H1 (cell line): ENCODE results near the gene TJP3. TPM values are rescaled to one million over a fixed set of nuclear protein-coding genes. Genes with fewer than 3 reads are reported as not detected.

Source experiments
- CTCF ChIA-PET: fragments of 300-600 bp; sonication (Branson Sonifier 250); formaldehyde crosslinking; loops from one replicate; lab custom pipeline; 2021; ENCODE audit not compliant: partially characterized antibody; lab: Charles Lee
- POLR2A ChIA-PET: fragments of 300-600 bp; sonication (Branson Sonifier 250); formaldehyde crosslinking; loops from one replicate; lab custom pipeline; 2021; ENCODE audit warnings: inconsistent platforms; ENCODE audit not compliant: partially characterized antibody; lab: Charles Lee
- DNase-seq, 2 experiments: peaks; one replicate each; pipeline versions ENCODE4 v3.0.0 to v3.0.0-alpha.2; 2010 to 2022; ENCODE audit warnings: low spot score in 2 of 2, low read depth in 1 of 2, mixed read lengths in 1 of 2
- FAIRE-seq: peaks from 2 replicates; lab custom pipeline; 2011; peaks lifted over from hg19 to GRCh38; lab: Jason Lieb, UNC
- H2AFZ ChIP-seq: 2 replicates; pipeline ENCODE4 v1.8.1; 2012; ENCODE audit warnings: low read length, inconsistent platforms
- H2AK5ac ChIP-seq: 2 replicates; pipeline ENCODE4 v1.6.1; 2013; ENCODE audit warnings: low read depth, low read length
- H2BK120ac ChIP-seq: replicated peaks from 2 replicates; pipeline ENCODE3; 2013; ENCODE audit warnings: low read depth, low read length, inconsistent platforms
- H2BK12ac ChIP-seq: 2 replicates; pipeline ENCODE4 v1.6.1; 2013; ENCODE audit warnings: low read depth, low read length
- H2BK15ac ChIP-seq: 2 replicates; pipeline ENCODE4 v1.6.1; 2013; ENCODE audit warnings: low read length
- H2BK20ac ChIP-seq: 2 replicates; pipeline ENCODE4 v1.6.1; 2013; ENCODE audit warnings: low read length
- H2BK5ac ChIP-seq: 2 replicates; pipeline ENCODE4 v1.6.1; 2013; ENCODE audit warnings: low read depth, low read length
- H3K14ac ChIP-seq: 2 replicates; pipeline ENCODE4 v1.6.1; 2013; ENCODE audit warnings: inconsistent platforms; ENCODE audit not compliant: insufficient read length
- H3K18ac ChIP-seq: 2 replicates; pipeline ENCODE4 v1.6.1; 2013; ENCODE audit warnings: low read length; ENCODE audit errors: extremely low read depth
- H3K23ac ChIP-seq: 2 replicates; pipeline ENCODE4 v1.6.1; 2013; ENCODE audit warnings: inconsistent platforms; ENCODE audit not compliant: insufficient read length
- H3K23me2 ChIP-seq: 2 replicates; pipeline ENCODE4 v1.6.1; 2013; ENCODE audit warnings: low read depth, low read length
- H3K27ac ChIP-seq: 2 replicates; pipeline ENCODE4 v1.6.1; 2011; ENCODE audit warnings: low read depth, low read length, inconsistent platforms
- H3K27me3 ChIP-seq, 4 experiments: replicated peaks in 1 of 4; 1 replicate in 1 of 4; 2 replicates in 3 of 4; pipeline versions ENCODE4 v1.6.1 to v1.8.1; 2011 to 2013; ENCODE audit warnings: low read length in 3 of 4, mild to moderate bottlenecking in 3 of 4, inconsistent platforms in 2 of 4, mixed read lengths in 2 of 4, moderate library complexity in 1 of 4; ENCODE audit not compliant: control insufficient read depth in 3 of 4, insufficient read depth in 3 of 4; ENCODE audit errors: extremely low read depth in 1 of 4
- H3K36me3 ChIP-seq, 4 experiments: 2 replicates each; pipeline versions ENCODE4 v1.6.1 to v1.8.1; 2011 to 2013; ENCODE audit warnings: mild to moderate bottlenecking in 4 of 4, low read length in 3 of 4, moderate library complexity in 2 of 4, control low read depth in 1 of 4, inconsistent platforms in 1 of 4; ENCODE audit not compliant: insufficient read depth in 4 of 4, control insufficient read depth in 2 of 4
- H3K4ac ChIP-seq: replicated peaks from 2 replicates; pipeline ENCODE3; 2013; ENCODE audit warnings: low read length, low read depth, mixed read lengths, inconsistent platforms; ENCODE audit not compliant: insufficient read length
- H3K4me1 ChIP-seq, 4 experiments: replicated peaks in 1 of 4; 1 replicate in 1 of 4; 2 replicates in 3 of 4; pipeline versions ENCODE4 v1.6.1 to v1.8.1; 2011 to 2013; ENCODE audit warnings: low read length in 3 of 4, inconsistent platforms in 2 of 4, mixed read lengths in 1 of 4; ENCODE audit not compliant: insufficient read depth in 4 of 4, control insufficient read depth in 3 of 4
- H3K4me2 ChIP-seq, 2 experiments: 2 replicates each; pipeline versions ENCODE4 v1.6.1 to v1.8.1; 2011 to 2013; ENCODE audit warnings: low read depth in 2 of 2, low read length in 2 of 2, control low read depth in 1 of 2, inconsistent platforms in 1 of 2, mild to moderate bottlenecking in 1 of 2; ENCODE audit not compliant: insufficient read depth in 1 of 2
- H3K4me3 ChIP-seq, 4 experiments: fragments of 200-600, 300-600 bp in 1 of 4; sonication (generic), shearing (Covaris generic), sonication (Bioruptor Twin) in 1 of 4; 2 replicates each; pipeline versions ENCODE4 v1.5.1 to v1.8.1; 2011 to 2016; ENCODE audit warnings: low read length in 4 of 4, low read depth in 3 of 4, control low read depth in 2 of 4, inconsistent platforms in 2 of 4, mild to moderate bottlenecking in 2 of 4, mixed read lengths in 1 of 4, moderate library complexity in 1 of 4; ENCODE audit not compliant: insufficient read depth in 2 of 4; ENCODE audit errors: extremely low read depth in 1 of 4
- H3K56ac ChIP-seq: replicated peaks from 2 replicates; pipeline ENCODE3; 2013; ENCODE audit warnings: low read depth, mild to moderate bottlenecking, mixed read lengths, low read length, inconsistent platforms; ENCODE audit not compliant: insufficient read length
- H3K79me1 ChIP-seq: 2 replicates; pipeline ENCODE4 v1.6.1; 2013; ENCODE audit warnings: low read depth, low read length, control low read depth
- H3K79me2 ChIP-seq, 2 experiments: 2 replicates each; pipeline versions ENCODE4 v1.6.1 to v1.8.1; 2012 to 2013; ENCODE audit warnings: low read length in 2 of 2, mild to moderate bottlenecking in 2 of 2, inconsistent platforms in 1 of 2; ENCODE audit not compliant: insufficient read depth in 2 of 2, control insufficient read depth in 1 of 2
- H3K9ac ChIP-seq, 4 experiments: replicated peaks in 1 of 4; 1 replicate in 1 of 4; 2 replicates in 3 of 4; pipeline versions ENCODE4 v1.6.1 to v1.8.1; 2011 to 2013; ENCODE audit warnings: low read depth in 3 of 4, low read length in 3 of 4, control low read depth in 2 of 4, mild to moderate bottlenecking in 2 of 4, moderate library complexity in 2 of 4, inconsistent platforms in 1 of 4; ENCODE audit errors: extremely low read depth in 1 of 4
- H3K9me3 ChIP-seq, 2 experiments: 2 replicates each; pipeline versions ENCODE4 v1.6.1 to v1.8.1; 2012 to 2013; ENCODE audit warnings: mild to moderate bottlenecking in 2 of 2, moderate library complexity in 2 of 2, control low read depth in 1 of 2, inconsistent platforms in 1 of 2, low read depth in 1 of 2, low read length in 1 of 2, mixed read lengths in 1 of 2; ENCODE audit not compliant: insufficient read depth in 2 of 2
- H4K20me1 ChIP-seq, 2 experiments: replicated peaks in 1 of 2; 2 replicates each; pipeline versions ENCODE3 to v1.8.1; 2011 to 2013; ENCODE audit warnings: inconsistent platforms in 2 of 2, low read length in 2 of 2, mild to moderate bottlenecking in 1 of 2; ENCODE audit not compliant: insufficient read depth in 2 of 2, control insufficient read depth in 1 of 2
- H4K5ac ChIP-seq: 2 replicates; pipeline ENCODE4 v1.6.1; 2013; ENCODE audit warnings: low read length, low read depth, mixed read lengths, inconsistent platforms; ENCODE audit not compliant: insufficient read length
- H4K8ac ChIP-seq: 2 replicates; pipeline ENCODE4 v1.8.0; 2013; ENCODE audit warnings: mild to moderate bottlenecking, moderate library complexity, low read length, inconsistent platforms; ENCODE audit not compliant: insufficient read depth; ENCODE audit errors: extremely low read depth
- H4K91ac ChIP-seq: replicated peaks from 2 replicates; pipeline ENCODE3; 2013; ENCODE audit warnings: low read length, mixed read lengths, inconsistent platforms; ENCODE audit not compliant: insufficient read length
- JUN ChIP-seq: IDR thresholded peaks from 2 replicates; pipeline ENCODE4 v1.6.1; 2011; ENCODE audit warnings: low read depth, mild to moderate bottlenecking, improper control_type of control experiment, low read length
- JUND ChIP-seq: IDR thresholded peaks from 2 replicates; pipeline ENCODE4 v1.6.1; 2011; ENCODE audit warnings: mild to moderate bottlenecking, improper control_type of control experiment, low read length
- POU5F1 ChIP-seq: IDR thresholded peaks from 2 replicates; pipeline ENCODE4 v1.6.1; 2011; ENCODE audit warnings: low read depth, mild to moderate bottlenecking, low read length, moderate library complexity
- SAP30 ChIP-seq: fragments of 300-600 bp; sonication (generic); IDR thresholded peaks from 2 replicates; pipeline ENCODE4 v1.7.1; 2012; ENCODE audit warnings: low read length, moderate library complexity, mild to moderate bottlenecking, inconsistent platforms; ENCODE audit not compliant: insufficient read depth, insufficient replicate concordance
- SIN3A ChIP-seq, 2 experiments: IDR thresholded peaks in 1 of 2; conservative IDR thresholded peaks in 1 of 2; 2 replicates each; pipeline ENCODE4 v1.6.1; 2011 to 2012; ENCODE audit warnings: low read length in 2 of 2, improper control_type of control experiment in 1 of 2, low read depth in 1 of 2, mild to moderate bottlenecking in 1 of 2
- TCF12 ChIP-seq: IDR thresholded peaks from 2 replicates; pipeline ENCODE4 v1.6.1; 2011; ENCODE audit warnings: low read depth, mild to moderate bottlenecking, low read length
- ZNF274 ChIP-seq: IDR thresholded peaks from 2 replicates; pipeline ENCODE4 v1.7.0; 2012; ENCODE audit warnings: low read length, borderline replicate concordance; ENCODE audit errors: extremely low read depth
- WGBS, 2 experiments: shearing (Covaris generic) in 1 of 2; methylation state at CpG; one replicate each; pipeline versions ENCODE4 v1.1.6 to v1.1.7; 2013 to 2015; ENCODE audit warnings: low lambda C conversion rate in 2 of 2, mixed read lengths in 2 of 2, inconsistent platforms in 1 of 2, low coverage in 1 of 2, missing lambda C conversion rate in 1 of 2; ENCODE audit not compliant: insufficient replicate concordance in 2 of 2, insufficient coverage in 1 of 2, insufficient read length in 1 of 2; ENCODE audit errors: extremely low coverage in 1 of 2, missing lambda C conversion rate in 1 of 2; 5-methylcytosine and 5-hydroxymethylcytosine counted together
- polyA plus RNA-seq, 7 experiments: library from polyadenylated mRNA; depleted of rRNA in 3 of 7; stranded (reverse) in 5 of 7; unstranded in 2 of 7; fragments of >200 nt in 5 of 7; fragments of 200-250 nt in 2 of 7; gene quantifications; 1 replicate in 5 of 7; 2 replicates in 1 of 7; 4 replicates in 1 of 7; pipeline versions ENCODE4 v1.2.1 to v1.2.3, GENCODE V29; 2011 to 2013; ENCODE audit warnings: missing spikeins in 2 of 7, mixed read lengths in 2 of 7
- total RNA-seq: library from RNA; stranded (reverse); fragmentation: NEBNext Ultra II Directional; extraction: Animal tissue kit (Norgen Biotek cat#: 25700); gene quantifications from 2 replicates; pipeline ENCODE4 v1.2.1, GENCODE V29; 2021
- TF ChIP-seq, protein P1 (sequence below): IDR thresholded peaks from 2 replicates; pipeline ENCODE4 v1.6.1; 2012; ENCODE audit warnings: low read length, inconsistent platforms

The TJP3 gene
- total and polyA plus RNA-seq, 2 of the 8 experiments (the other 6 are each of a cell fraction or from before 2014, with no cell fraction given) = 17.1 to 26.1 TPM

DNA sequence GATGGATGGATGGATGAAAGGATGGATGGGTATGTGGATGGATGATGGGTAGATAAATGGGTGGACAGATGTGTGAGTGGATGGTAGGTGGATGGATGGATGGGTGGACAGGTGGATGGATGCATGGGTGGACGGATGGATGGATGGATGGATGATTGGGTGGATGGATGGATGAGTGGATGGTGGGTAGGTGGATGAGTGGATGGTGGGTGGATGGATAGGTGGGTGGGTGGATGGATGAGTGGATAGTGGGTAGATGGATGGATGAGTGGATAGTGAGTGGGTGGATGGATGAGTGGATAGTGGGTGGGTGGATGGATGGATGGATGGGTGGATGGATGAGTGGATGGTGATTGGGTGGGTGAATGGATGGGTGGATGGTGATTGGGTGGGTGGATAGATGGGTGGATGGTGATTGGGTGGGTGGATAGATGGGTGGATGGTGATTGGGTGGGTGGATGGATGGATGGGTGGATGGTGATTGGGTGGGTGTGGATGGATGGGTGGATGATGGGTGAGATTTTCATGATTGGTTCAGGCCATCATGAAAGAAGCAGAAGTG is 68.4 kb downstream of the TJP3 start:
- Histone ChIP-seq H4K91ac (no peak overlapping the region), H3K56ac (peak overlapping the region; percentile 59), H3K23ac (no peak overlapping the region), H2BK12ac (no peak overlapping the region), H3K27me3 (no peaks in the 10 kb centered on the region), H4K5ac (no peak overlapping the region), H3K4me3 (no peak overlapping the region), H2AFZ (no peak overlapping the region), H3K36me3 (peaks cover 0 to 5% (median 0%) of the 10 kb centered on the region in 4 experiments; a peak in 1 of 8 replicates), H3K4me1 (peaks cover 0 to 5% (median 0%) of the 10 kb centered on the region in 4 experiments; a peak in 1 of 7 replicates), H3K23me2 (peaks cover 6% of the 10 kb centered on the region; the same call in 1 of the 2 replicates), H3K18ac (no peak overlapping the region), H3K4me2 (no peak overlapping the region), H2BK120ac (no peak overlapping the region)
- no peak for DNase-seq
- ChIA-PET POLR2A (interaction anchor here (2.3 kb wide), 1 partner anchor 13 kb away, joined by 14 read pairs; the partner anchor contains the start of gene MRPL54), CTCF (interaction anchor here (1.6 to 1.7 kb wide), 2 partner anchors 20 to 45 kb away, joined by 5 to 7 read pairs; no protein-coding TSS in a partner anchor)
- WGBS, 2 experiments = 57% methylated on average over 1 of the region's 1 CpG; no CpG with 5 or more reads in 1 of the 2 experiments
- no peak for FAIRE-seq
- TF ChIP-seq SAP30 (no peak), JUN (no peak), ZNF274 (no peak), SIN3A (conservative IDR thresholded peaks at IDR 0.05 in 1 of 2, IDR thresholded peaks at IDR 0.05 in 1 of 2; ENCODE audit: low read depth in 1 of 2, low read length in 2 of 2) (no peak), JUND (no peak), POU5F1 (no peak), TCF12 (no peak)
- TF ChIP-seq, protein P1, sequence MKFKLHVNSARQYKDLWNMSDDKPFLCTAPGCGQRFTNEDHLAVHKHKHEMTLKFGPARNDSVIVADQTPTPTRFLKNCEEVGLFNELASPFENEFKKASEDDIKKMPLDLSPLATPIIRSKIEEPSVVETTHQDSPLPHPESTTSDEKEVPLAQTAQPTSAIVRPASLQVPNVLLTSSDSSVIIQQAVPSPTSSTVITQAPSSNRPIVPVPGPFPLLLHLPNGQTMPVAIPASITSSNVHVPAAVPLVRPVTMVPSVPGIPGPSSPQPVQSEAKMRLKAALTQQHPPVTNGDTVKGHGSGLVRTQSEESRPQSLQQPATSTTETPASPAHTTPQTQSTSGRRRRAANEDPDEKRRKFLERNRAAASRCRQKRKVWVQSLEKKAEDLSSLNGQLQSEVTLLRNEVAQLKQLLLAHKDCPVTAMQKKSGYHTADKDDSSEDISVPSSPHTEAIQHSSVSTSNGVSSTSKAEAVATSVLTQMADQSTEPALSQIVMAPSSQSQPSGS = no peak
- TF ChIP-seq, all 59 proteins: peak for 0
- H3K79me1 ChIP-seq = no peaks in the 10 kb centered on the region
- no peak overlapping the region for H2BK15ac ChIP-seq
- no peak overlapping the region for H2BK20ac ChIP-seq
- H2BK5ac ChIP-seq = no peak overlapping the region
- no peak overlapping the region for H3K4ac ChIP-seq
- H3K9me3 ChIP-seq = peaks cover 9 to 10% of the 10 kb centered on the region in 2 experiments
- H3K79me2 ChIP-seq = no peaks in the 10 kb centered on the region
- H3K14ac ChIP-seq = no peak overlapping the region
- peaks cover 0 to 3% of the 10 kb centered on the region in 2 experiments for H4K20me1 ChIP-seq
- no peak overlapping the region for H4K8ac ChIP-seq
- 0 out of 2 replicates have a peak overlapping the region, but pooled peaks have one; percentile 39 for H2AK5ac ChIP-seq
- no peak overlapping the region for H3K27ac ChIP-seq
- H3K9ac ChIP-seq = no peak overlapping the region
